Endothelial cell of umbilical vein (primary cell): ENCODE data around the gene MFGE8. TPM values are rescaled to one million over a fixed set of nuclear protein-coding genes. Genes with fewer than 3 reads are reported as not detected.

Experiments used
- BruUV-seq: library from RNA; stranded (reverse); fragments of 400-500 nt; replicated peaks from 2 replicates; lab custom pipeline; 2021; lab: Mats Ljungman, UMichigan
- CTCF ChIA-PET: fragments of 300-600, 350-600 bp; sonication (Branson Sonifier 250); formaldehyde crosslinking; loops from one replicate; lab custom pipeline; 2021; ENCODE audit warnings: antibody characterized with exemption, inconsistent platforms; lab: Charles Lee
- POLR2A ChIA-PET: fragments of 300-600, 350-600 bp; sonication (Branson Sonifier 250); formaldehyde crosslinking; loops from one replicate; lab custom pipeline; 2021; ENCODE audit warnings: antibody characterized with exemption, inconsistent platforms; lab: Charles Lee
- DNase-seq: peaks from one replicate; pipeline ENCODE4 v3.0.0-alpha.2; 2011; ENCODE audit warnings: low read depth, low spot score
- FAIRE-seq: peaks from 2 replicates; lab custom pipeline; 2011; peaks lifted over from hg19 to GRCh38; lab: Jason Lieb, UNC
- H2AFZ ChIP-seq: 2 replicates; pipeline ENCODE4 v1.6.0; 2012; ENCODE audit warnings: low read depth, low read length, control low read depth, inconsistent platforms
- H3K27ac ChIP-seq: 2 replicates; pipeline ENCODE4 v1.5.1; 2011; ENCODE audit warnings: low read depth, mild to moderate bottlenecking, control low read depth, low read length, moderate library complexity; ENCODE audit not compliant: insufficient read depth
- H3K27me3 ChIP-seq, 2 experiments: 2 replicates each; pipeline versions ENCODE4 v1.6.0 to v1.6.1; 2011; ENCODE audit warnings: low read length in 2 of 2, mixed read lengths in 1 of 2; ENCODE audit not compliant: control insufficient read depth in 2 of 2, insufficient read depth in 2 of 2
- H3K36me3 ChIP-seq, 2 experiments: 2 replicates in 1 of 2; 3 replicates in 1 of 2; pipeline ENCODE4 v1.5.1; 2011; ENCODE audit warnings: low read length in 2 of 2, mild to moderate bottlenecking in 1 of 2, moderate library complexity in 1 of 2; ENCODE audit not compliant: control insufficient read depth in 2 of 2, insufficient read depth in 2 of 2; ENCODE audit errors: extremely low read depth in 1 of 2
- H3K4me1 ChIP-seq: 3 replicates; pipeline ENCODE4 v1.5.1; 2011; ENCODE audit warnings: mild to moderate bottlenecking, low read length; ENCODE audit not compliant: control insufficient read depth, insufficient read depth; ENCODE audit errors: extremely low read depth
- H3K4me2 ChIP-seq: 2 replicates; pipeline ENCODE4 v1.6.1; 2011; ENCODE audit warnings: low read length, control low read depth, mixed read lengths; ENCODE audit not compliant: insufficient read depth
- H3K4me3 ChIP-seq, 3 experiments: fragments of 200-600 bp in 1 of 3; sonication (generic), shearing (Covaris generic) in 1 of 3; replicated peaks in 1 of 3; 2 replicates each; pipeline ENCODE4 v1.5.1; 2011 to 2016; ENCODE audit warnings: control low read depth in 3 of 3, low read length in 3 of 3, mild to moderate bottlenecking in 2 of 3, inconsistent platforms in 1 of 3, low read depth in 1 of 3, moderate library complexity in 1 of 3; ENCODE audit not compliant: insufficient read depth in 1 of 3
- H3K79me2 ChIP-seq: 2 replicates; pipeline ENCODE4 v1.6.0; 2012; ENCODE audit warnings: low read length, inconsistent platforms; ENCODE audit not compliant: control insufficient read depth, insufficient read depth
- H3K9ac ChIP-seq: replicated peaks from 2 replicates; pipeline ENCODE3; 2011; ENCODE audit warnings: low read length, control low read depth; ENCODE audit not compliant: insufficient read depth; ENCODE audit errors: extremely low read depth
- H3K9me1 ChIP-seq: replicated peaks from 3 replicates; pipeline ENCODE4 v1.6.0; 2011; ENCODE audit warnings: mild to moderate bottlenecking, low read length; ENCODE audit not compliant: control insufficient read depth, insufficient read depth; ENCODE audit errors: extremely low read depth
- H3K9me3 ChIP-seq: replicated peaks from 2 replicates; pipeline ENCODE4 v1.5.1; 2012; ENCODE audit warnings: low read length, inconsistent platforms; ENCODE audit not compliant: control insufficient read depth, insufficient read depth
- H4K20me1 ChIP-seq: replicated peaks from 2 replicates; pipeline ENCODE3; 2011; ENCODE audit warnings: mild to moderate bottlenecking, low read length; ENCODE audit not compliant: control insufficient read depth, insufficient read depth; ENCODE audit errors: extremely low read depth
- CTCF ChIP-seq, 2 donors: IDR thresholded peaks; 1 replicate in 1 of 2; 2 replicates in 1 of 2; pipeline ENCODE4 v1.5.1; 2011; ENCODE audit warnings: low read length in 2 of 2, mild to moderate bottlenecking in 2 of 2, moderate library complexity in 2 of 2, control low read depth in 1 of 2, inconsistent platforms in 1 of 2, low read depth in 1 of 2; ENCODE audit not compliant: insufficient read depth in 1 of 2; ENCODE audit errors: extremely low read depth in 1 of 2
- EZH2 ChIP-seq: IDR thresholded peaks from 2 replicates; pipeline ENCODE4 v1.6.1; 2012; ENCODE audit warnings: borderline replicate concordance, low read depth, mild to moderate bottlenecking, moderate library complexity, low read length, inconsistent platforms; ENCODE audit not compliant: severe bottlenecking
- FOS ChIP-seq: IDR thresholded peaks from 2 replicates; pipeline ENCODE4 v1.6.1; 2011; ENCODE audit warnings: mild to moderate bottlenecking, low read length, moderate library complexity, borderline replicate concordance; ENCODE audit not compliant: insufficient read depth
- GATA2 ChIP-seq: IDR thresholded peaks from 2 replicates; pipeline ENCODE4 v1.7.0; 2011; ENCODE audit warnings: low read depth, mild to moderate bottlenecking, moderate library complexity, mixed read lengths, low read length; ENCODE audit not compliant: insufficient read length, insufficient read depth
- JUN ChIP-seq: IDR thresholded peaks from 2 replicates; pipeline ENCODE4 v1.6.1; 2011; ENCODE audit warnings: borderline replicate concordance, low read depth; ENCODE audit not compliant: insufficient read length, insufficient read depth
- MAX ChIP-seq: IDR thresholded peaks from 2 replicates; pipeline ENCODE4 v1.6.1; 2011; ENCODE audit not compliant: insufficient read depth, insufficient read length
- MYC ChIP-seq: IDR thresholded peaks from one replicate; pipeline ENCODE4 v1.6.1; 2011; ENCODE audit warnings: mild to moderate bottlenecking, low read depth, low read length
- POLR2A ChIP-seq: IDR thresholded peaks from 2 replicates; pipeline ENCODE4 v1.6.1; 2012; ENCODE audit warnings: low read depth, mild to moderate bottlenecking, control low read depth, low read length
- POLR2AphosphoS5 ChIP-seq: IDR thresholded peaks from 2 replicates; pipeline ENCODE4 v1.6.1; 2012; ENCODE audit warnings: low read depth, mild to moderate bottlenecking, control low read depth, low read length, moderate library complexity; ENCODE audit not compliant: insufficient read depth
- dilution Hi-C: fragments of 300-500 bp; cut with MboI; formaldehyde crosslinking; loops from one replicate; pipeline ENCODE4 v1.15.0; 2019; ENCODE audit warnings: low sequenced_read_pairs; ENCODE audit not compliant: extremely low pct_ligation_motif_present
- intact Hi-C: fragments of 100-400 bp; cut with micrococcal nuclease; formaldehyde crosslinking; loops from one replicate; pipeline ENCODE4 v1.10.0; 2022
- polyA plus RNA-seq, 4 experiments: library from polyadenylated mRNA; depleted of rRNA in 3 of 4; stranded (reverse) in 3 of 4; unstranded in 1 of 4; fragments of >200 nt; gene quantifications; 2 replicates each; pipeline versions ENCODE4 v1.2.1 to v1.2.3, GENCODE V29; 2011 to 2012; ENCODE audit warnings: missing spikeins in 1 of 4
- total RNA-seq: library from RNA; stranded (reverse); gene quantifications from 2 replicates; pipeline ENCODE4 v1.2.3, GENCODE V29; 2021

The MFGE8 gene
- total and polyA plus RNA-seq, 2 donors (not counting 3 experiments of a cell fraction or from before 2014, with no cell fraction given), result 108 to 117 TPM

GRCh38 chr15:88932271-88932874, 19.2 kb upstream of the MFGE8 start:
- Histone ChIP-seq H3K4me1 (no peaks in the 10 kb centered on the region), H3K36me3 (no peaks in the 10 kb centered on the region), H3K27me3 (no peaks in the 10 kb centered on the region), H3K4me3 (no peak overlapping the region), H3K9me3 (no peaks in the 10 kb centered on the region), H3K9me1 (no peaks in the 10 kb centered on the region), H3K9ac (no peak overlapping the region), H2AFZ (no peak overlapping the region), H3K4me2 (no peak overlapping the region), H3K27ac (no peak overlapping the region), H3K79me2 (no peaks in the 10 kb centered on the region), H4K20me1 (no peaks in the 10 kb centered on the region)
- no TSS peak for BruUV-seq
- TF ChIP-seq MYC, result no peak
- TF ChIP-seq JUN, result no peak
- no peak for TF ChIP-seq EZH2
- TF ChIP-seq GATA2, result no peak
- no peak for TF ChIP-seq FOS
- TF ChIP-seq MAX, result no peak
- TF ChIP-seq CTCF (IDR thresholded peaks at IDR 0.05; ENCODE audit: extremely low read depth in 1 of 2, insufficient read depth in 1 of 2, low read depth in 1 of 2, low read length in 2 of 2), result no peak
- no peak for TF ChIP-seq POLR2A
- TF ChIP-seq POLR2AphosphoS5, result no peak
- dilution Hi-C loops (no loop called here), intact Hi-C loops (no loop called here)
- CTCF ChIA-PET, result no interaction called here
- DNase-seq (no peak), FAIRE-seq (no peak)
- POLR2A ChIA-PET, result no interaction called here
